ENCODE results near the gene SNRPE.
"Not testable (repeated sequence)": the region's sequence is repeated elsewhere in the genome, so short reads cannot be mapped to it uniquely, and the experiment has no call there.

Gene SNRPE

DNA sequence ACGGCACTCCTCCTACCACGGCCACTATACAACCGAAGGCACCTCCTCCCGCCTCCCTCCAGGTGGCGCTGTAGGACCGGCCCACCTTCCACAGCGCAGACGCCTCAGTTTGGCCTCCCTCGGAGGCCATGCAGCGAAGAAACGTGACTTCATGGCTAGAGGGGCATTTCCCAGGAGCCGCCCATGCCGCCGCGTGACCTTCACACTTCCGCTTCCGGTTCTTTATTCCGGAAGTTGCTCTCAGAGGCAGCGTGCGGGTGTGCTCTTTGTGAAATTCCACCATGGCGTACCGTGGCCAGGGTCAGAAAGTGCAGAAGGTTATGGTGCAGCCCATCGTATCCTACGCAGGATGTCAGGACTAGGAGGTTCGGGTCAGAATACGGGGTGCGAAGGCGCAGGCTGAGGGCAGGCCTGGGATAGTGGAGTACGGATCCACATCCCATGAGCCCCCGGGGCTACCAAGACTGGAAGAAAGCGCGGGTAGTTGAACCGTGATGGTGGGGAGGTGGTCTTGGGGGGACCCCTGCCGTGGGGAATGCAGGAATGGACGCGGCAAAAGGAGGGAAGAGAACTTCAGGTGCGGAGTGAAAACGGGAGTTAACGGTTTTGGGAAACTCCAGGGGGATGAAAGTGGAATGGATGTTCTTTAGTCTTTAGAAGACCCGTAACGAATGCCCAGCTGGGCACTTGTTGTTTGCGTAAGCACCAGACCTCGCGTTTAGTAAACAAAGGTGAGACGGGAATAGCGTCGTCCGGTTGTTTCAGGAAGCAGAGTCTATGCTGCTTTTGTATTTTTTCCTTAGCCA, at the start of gene SNRPE:
Gene SNRPE (plus strand): TSS at position 221 of the 806 bp plus-strand sequence. CDS start 61 bp downstream, at position 282.
- peak; percentile 99 for DNase-seq (ENCODE audit: low read depth)

DNA sequence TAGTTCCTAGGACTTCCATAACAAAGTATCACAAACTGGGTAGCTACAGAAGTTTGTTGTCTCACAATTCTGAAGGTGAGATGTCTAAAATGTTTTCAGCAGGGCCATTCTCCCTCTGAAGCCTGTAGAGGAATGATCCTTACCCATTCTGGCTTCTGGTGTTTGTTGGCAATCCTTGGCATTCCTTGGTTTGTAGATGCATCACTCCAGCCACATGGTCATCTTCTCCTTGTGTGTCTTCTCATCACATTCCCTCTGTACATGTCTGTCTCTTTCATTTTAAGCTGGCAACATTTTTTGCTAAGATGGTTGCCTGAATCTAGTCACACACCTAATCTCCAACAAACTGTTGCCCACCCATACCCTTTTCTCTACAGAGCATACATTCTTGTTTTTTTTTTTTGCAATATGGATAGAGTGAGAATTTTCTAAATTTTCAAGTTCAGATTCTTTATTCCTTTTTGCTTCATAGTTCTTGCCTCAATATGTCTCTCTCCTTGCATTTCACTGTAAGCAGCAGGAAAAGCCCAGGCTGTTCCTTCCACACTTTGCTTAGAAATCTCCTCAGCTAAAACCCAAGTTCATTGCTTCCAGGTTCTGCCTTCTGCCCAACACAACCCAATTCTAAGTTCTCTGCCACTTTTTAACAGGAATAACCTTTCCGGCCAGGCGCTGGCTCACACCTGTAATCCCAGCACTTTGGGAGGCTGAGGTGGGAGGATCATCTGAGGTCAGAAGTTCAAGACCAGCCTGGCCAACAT, 47.6 kb upstream of the SNRPE start:
- DNase-seq (ENCODE audit: low read depth), result no peak

DNA sequence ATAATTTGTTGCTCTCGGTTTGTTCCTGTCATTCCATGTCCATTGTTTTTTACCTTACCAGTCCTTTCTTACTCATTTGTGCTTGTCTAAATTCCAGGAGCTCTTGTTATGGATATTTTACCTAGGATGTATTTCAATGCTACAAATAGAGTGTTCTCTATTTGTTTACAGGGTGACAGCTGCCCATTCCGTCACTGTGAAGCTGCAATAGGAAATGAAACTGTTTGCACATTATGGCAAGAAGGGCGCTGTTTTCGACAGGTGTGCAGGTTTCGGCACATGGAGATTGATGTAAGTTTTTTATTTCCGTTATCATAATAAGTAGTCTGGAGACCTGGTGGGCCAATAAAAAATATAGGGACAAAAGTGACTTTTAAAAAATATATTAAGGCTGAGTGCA, 43.0 kb upstream of the SNRPE start:
- DNase-seq (ENCODE audit: low read depth), result no peak

DNA sequence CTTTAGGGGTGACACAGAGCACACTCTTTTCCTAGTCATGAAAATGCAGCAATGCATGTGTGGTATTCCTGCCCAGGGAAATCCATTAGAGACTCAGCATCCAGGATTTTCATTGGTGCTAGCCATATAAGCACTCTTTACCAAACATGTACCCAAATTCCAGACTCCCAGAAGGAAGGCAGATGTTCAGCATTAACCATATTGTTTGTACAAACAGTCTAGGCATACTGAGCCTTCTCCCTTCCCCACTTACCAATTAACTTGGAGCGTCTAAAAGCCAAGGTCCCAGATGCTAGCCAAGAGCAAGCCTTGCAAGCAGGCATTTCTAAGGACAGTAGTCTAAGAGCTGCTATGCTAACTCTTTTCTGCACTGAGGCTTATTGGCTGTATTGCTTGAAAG, 38.1 kb upstream of the SNRPE start:
- no peak for DNase-seq (ENCODE audit: low read depth)

DNA sequence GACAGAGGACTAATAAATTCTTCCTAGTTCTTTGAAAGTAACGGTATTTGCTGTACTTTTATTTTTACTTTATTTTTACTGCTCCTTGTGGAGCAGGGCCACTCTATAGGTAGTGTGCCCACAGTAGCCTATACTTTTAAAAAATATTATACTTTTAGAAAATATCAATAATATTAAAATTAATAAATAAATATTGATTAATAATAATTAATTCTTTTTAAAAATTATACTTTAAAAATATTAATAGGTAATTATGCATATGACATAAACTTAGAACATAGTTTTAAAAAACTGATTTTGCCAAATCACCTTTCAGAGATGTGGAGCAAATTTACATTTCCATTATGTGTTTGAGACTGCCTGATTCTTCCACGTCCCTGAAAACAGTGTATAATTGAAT, 35.2 kb upstream of the SNRPE start:
- DNase-seq (ENCODE audit: low read depth), result no peak

DNA sequence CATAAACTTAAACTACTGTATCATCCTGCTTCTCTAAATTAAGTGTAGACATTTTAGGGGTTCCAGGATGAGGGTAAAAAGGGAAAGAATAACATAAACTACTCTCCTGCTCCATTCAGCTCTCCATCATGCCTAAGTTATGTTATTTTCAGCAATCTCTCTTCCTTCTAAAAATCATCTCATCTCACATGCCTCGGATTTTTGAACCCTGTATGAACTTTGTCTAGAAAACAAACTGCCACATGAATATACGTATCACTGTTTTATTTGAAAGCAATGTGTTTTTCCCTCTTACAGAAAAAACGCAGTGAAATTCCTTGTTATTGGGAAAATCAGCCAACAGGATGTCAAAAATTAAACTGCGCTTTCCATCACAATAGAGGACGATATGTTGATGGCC, 33.4 kb upstream of the SNRPE start:
- no peak for DNase-seq (ENCODE audit: low read depth)

DNA sequence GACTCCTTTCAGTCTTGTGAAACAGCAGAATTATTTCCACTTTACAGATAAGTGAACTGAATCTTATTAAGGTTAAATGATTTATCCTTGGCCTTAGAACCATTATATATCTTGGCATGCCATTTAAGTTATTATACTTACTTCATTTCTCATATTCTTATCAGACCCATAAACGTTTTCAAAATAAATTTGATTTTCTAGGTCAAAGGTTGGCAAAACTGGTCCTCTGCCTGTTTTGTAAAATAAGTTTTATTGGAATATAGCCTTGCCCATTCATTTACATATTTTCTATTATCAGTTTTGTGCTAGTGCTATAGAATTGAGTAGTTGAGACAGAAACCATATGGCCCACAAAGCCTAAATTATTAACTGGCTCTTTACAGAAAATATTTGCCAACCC, 32.9 kb upstream of the SNRPE start:
- DNase-seq (ENCODE audit: low read depth), result no peak

DNA sequence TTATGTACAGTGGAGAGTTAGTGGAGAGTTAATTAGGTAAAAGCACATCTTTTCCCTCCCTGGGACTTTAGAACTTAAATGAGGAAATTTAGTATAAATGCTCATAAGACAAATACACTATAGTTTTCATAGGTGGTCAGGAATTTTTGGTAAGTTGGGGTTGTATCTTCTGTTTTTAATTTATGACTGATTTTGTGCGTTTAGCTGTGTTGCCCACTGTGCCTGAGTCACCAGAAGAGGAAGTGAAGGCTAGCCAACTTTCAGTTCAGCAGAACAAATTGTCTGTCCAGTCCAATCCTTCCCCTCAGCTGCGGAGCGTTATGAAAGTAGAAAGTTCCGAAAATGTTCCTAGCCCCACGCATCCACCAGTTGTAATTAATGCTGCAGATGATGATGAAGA, 32.2 kb upstream of the SNRPE start:
- not testable (repeated sequence) for DNase-seq (ENCODE audit: low read depth)

DNA sequence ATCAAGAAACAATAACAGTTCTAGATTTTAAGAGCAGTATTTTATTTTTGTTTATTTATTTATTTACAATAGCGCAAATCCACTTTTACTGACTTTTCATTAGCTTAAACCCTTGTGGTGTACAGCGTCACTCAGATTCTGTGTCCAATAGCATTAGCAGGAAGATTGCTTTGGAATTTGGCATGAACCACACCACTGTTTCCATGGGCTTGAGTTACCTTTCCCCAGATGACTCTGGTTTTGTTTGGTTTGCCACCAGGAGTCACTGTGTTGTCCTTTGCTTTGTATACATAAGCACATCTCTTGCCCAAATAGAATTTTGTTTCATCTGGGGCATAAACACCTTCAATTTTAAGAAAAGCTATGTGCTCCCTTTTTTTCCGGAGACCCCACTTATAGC, 25.9 kb upstream of the SNRPE start:
- no peak for DNase-seq (ENCODE audit: low read depth)

DNA sequence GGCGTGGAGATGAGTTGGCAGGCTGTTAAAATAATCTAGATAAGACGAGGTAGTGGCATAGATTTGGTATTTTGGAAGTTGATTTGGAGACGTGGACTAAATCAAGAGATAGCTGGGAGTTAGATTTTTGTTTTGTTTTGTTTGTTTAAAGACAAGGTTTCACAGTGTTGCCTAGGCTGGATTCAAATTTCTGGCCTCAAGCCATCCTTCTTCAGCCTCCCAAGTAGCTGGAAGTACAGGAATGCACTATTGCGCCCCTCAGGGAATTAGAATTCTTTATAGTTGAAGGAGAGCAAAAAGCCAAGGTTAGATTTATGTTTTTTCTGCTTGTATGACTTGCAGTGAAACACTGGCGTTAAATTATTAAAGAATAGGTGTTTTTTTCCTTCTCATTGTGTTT, 22.3 kb upstream of the SNRPE start:
- no peak for DNase-seq (ENCODE audit: low read depth)

DNA sequence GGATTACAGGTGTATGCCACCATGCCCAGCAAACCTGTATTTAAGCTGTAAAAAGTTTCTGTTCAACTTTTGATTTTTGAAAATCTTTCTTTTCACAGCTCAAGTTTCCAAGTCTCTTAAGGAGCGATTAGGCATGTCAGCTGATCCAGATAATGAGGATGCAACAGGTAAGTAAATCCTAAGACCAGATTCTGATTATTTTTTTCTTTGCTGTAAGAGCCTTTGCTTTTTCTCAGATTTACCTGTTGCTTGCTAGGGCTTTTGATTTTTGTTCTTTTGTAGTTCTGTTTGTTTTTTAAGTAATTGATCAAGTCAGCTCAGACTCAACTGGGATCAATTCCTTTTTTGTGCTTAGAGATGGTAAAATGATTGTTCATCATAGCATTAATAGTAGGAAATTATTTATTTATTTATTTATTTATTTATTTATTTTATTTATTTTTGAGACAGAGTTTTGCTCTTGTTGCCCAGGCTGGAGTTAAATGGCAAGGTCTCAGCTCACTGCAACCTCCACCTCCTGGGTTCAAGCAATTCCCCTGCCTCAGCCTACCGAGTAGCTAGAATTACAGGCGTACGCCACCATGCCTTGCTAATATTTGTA, 21.1 kb upstream of the SNRPE start:
- DNase-seq (ENCODE audit: low read depth), result no peak

DNA sequence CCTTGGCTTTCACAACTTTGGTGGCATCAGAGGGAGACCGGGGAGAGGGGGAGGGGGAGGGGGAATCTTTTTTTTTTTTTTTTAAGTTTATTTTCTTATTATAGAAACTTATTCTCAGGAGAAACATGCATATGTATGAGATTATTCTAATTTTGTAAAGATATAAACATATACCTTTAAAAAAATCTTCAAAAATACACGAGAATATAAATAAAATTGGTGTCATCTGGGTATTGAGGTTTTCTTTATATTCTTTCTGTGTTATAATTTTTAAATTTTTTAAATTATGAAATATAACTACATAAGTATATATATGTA, 18.9 kb upstream of the SNRPE start:
- DNase-seq (ENCODE audit: low read depth), result no peak

DNA sequence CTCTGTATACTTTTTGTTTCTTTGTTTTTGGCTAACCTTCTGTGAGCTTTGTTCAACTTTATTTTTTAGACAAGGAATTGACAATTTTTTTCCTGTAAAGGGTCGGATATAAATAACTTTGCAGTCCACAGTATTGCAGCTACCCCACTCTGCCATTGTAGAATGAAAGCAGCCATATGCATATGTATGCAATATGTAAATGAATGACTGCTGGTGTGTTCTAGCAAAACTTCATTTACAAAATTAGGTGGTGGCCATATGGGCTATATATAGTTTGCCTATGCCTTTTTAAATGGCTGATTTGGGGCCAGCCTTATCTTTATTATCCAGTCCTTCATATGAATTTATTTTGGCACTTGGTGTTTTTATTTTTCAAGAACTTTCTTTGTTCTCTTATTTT, 18.0 kb upstream of the SNRPE start:
- no peak for DNase-seq (ENCODE audit: low read depth)

DNA sequence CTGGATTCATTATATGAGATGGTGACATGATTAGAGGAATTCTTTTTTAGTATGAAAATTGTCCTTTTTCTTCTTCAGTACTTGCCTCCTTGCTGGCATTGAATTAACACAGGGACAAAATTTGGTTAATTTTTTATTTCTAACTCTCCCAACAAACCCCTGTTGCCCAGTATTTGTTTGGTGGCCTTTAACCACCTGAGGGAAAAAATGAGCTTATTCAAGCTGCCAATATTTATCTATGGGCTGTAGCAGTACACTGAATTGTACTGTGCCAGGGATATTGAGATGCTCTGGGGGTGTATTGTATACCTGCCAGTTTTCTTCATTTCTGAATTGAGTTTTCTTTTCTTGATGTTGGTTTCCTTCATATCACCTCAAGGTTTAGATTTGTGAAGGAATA, 8.3 kb upstream of the SNRPE start:
- DNase-seq (ENCODE audit: low read depth), result not testable (repeated sequence)

DNA sequence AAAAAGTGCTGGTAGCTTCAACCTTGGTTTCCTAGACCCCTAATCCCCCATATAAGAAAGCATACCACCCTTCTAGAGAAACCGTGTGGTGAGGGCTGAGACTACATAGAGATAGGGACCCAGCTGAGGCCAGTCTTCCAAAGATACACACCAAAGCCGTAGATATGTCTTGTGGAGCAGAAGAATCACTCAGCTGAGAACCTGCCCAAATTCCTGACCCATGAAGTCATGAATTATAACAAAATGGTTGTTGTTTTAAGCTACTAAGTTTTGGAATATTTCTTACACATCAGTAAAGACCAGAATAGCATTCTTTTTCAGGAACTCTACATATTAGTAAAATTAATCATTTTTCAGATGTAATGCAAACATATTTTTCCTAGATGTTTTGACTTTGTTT, 3.3 kb upstream of the SNRPE start:
- peak; percentile 84 for DNase-seq (ENCODE audit: low read depth)

DNA sequence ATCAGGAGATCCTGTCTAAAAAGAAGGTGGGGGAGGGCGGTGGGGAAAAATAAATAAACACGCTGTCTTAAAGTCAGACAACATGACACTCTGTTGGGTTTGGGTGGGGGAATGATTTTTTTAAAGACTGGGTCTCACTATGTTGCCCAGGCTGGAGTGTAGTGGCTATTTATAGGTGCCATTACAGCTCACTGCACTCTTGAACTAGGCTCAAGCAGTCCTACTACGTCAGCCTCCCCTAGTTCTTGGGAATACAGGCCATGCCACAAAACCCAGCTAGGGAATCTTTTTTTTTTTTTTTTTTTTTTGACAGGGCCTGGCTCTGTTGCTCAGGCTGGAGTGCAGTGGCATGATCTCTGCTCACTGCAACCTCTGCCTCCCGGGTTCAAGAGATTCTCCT, 2.4 kb upstream of the SNRPE start:
- no peak for DNase-seq (ENCODE audit: low read depth)

DNA sequence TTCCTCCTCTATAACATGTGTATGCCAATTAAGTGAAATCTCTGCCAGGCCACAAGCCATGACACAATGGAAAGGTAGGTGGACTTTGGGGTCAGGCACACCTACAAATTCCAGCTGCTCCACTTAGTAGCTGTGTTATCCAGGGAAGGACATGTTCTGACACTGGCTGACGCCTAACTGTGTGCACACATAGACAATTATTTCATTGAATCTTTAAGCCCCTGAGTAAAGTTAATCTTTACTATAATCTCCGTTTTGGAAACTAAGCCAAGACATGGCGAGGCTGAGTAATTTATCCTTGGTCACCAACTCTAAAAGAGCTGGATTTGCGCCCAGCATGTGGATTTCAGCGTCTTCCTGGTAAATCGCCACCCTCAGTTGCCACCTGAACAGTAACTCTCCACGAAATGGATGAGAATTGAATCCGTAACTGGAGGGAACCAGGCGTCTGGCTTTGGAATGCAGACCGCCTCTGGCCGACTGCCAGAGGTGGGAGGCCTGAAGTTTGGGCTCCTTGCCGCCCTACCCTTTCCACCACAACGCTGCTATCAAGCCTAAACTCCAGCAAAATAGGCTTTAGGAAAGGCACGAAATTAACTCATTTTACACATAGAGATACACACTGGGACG, 888 bp upstream of the SNRPE start:
- peak; percentile 65 for DNase-seq (ENCODE audit: low read depth)

DNA sequence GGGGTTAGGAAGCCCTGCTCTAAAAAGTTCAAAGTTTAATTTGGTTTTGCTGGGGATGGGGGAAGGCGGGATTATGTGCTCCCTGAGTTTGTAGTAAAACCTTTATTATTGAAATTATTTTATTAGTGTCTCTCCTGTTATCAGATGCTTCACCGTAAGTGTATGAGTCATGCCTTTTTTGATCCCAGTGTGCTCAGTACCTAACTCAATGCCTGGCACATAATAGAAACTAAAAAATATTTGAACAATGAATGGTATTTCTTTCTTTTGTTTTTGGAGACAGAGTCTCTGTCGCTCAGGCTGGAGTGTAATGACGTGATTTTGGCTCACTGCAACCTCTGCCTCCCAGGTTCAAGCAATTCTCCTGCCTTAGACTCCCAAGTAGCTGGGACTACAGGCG, 6.4 kb downstream of the SNRPE start:
- DNase-seq (ENCODE audit: low read depth), result peak; percentile 31

DNA sequence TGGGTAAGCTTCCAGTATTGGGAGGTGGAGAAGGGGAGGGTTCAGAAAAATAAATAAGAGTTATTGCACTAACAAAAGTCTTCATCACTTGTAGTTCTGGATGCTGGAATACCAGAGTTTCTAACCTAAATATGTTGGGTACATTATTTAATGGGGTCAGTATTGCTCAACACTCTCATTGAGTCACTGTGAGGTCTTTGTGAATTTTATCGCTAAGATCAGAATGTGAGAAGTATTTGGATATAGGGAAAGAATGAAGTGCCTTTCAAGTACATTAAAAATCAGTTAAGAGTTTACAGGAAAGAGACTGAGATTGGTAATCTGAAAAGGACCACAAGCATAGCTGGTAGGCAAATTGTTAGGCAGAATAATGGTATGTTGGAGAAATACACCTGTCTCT, 8.8 kb downstream of the SNRPE start:
- DNase-seq (ENCODE audit: low read depth), result peak; percentile 75

DNA sequence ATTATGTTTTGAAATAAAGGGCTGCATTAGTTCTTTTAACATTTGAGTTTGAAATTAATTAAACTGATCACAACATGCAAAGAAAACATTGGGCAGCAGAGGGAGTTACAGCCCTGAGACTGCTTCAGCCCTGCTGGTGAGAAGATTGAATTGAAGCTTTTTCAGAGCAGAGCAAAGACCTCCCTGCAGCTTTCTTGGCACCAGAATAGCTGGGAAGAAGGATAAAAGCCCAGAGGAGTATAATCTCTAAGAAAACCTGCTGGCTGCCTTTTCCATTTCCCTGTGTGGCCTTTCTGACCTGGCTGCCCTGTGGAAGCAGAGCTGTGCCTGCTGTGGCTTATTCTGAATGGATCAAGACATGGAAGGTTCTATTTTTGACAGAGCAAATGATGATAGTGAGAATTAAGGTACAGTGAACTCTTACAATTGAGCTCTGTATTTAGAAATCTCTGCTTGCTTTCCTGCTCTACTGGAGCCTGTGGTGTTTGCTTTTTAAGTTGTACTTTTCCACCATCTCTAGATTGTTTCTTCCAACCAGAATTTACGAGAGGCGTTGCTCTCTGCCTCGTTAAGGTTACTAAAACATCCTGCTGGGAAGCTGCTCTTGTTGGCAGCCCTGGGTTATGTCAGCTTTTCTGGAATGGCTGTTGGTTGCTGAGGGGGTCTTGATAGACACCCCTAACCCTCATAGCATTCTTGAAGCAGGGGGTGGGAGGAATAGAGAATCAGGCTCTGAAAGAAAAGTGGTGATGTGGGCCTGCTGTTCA, 9.9 kb downstream of the SNRPE start:
- DNase-seq (ENCODE audit: low read depth), result peak; percentile 85

DNA sequence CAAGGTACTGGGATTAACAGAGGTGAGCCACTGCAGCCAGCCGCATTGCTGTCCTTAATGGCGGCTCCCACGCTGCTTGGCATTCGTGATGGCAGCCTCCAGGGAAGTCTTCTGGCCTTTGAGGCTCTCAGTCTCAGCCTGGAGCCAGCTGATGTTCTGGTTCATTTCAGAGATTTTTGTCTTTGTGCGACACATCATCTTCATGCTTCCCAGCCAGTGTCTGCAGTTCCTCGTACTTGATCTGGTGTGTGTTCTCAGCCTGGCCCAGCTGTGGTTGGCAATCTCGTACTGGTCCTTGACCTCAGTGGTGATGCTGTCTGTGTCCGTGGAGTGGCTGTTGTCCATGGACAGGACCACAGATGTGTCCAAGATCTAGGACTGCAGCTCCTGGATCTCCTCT, 11.7 kb downstream of the SNRPE start:
- no peak for DNase-seq (ENCODE audit: low read depth)

DNA sequence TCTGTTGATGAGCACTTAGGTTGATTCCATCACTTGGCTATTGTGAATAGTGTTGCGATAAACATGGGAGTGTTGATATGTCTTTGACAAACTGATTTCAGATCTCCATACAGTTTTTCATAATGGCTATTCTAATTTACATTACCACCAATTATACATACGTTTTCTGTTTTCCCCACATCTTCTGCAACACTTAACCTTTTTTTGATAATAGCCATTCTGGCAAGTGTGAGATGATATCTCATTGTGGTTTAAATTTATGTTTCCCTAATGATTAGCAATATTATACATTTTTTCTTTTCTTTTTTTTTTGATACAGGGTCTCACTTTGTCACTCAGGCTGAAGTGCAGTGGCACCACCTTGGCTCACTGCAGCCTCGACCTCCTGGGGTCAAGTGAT, 17.0 kb downstream of the SNRPE start:
- DNase-seq (ENCODE audit: low read depth), result no peak
